T-cell (primary cell): ENCODE data around the gene GPS1. TPM values are rescaled to one million over a fixed set of nuclear protein-coding genes. Genes with fewer than 3 reads are reported as not detected.

Experiments
- ATAC-seq, 4 experiments: fragments of 200-7000 bp in 3 of 4; fragments of 150-1000 bp in 1 of 4; cut with Tn5 transposase; replicated peaks in 1 of 4; 1 replicate in 3 of 4; 2 replicates in 1 of 4; pipeline ENCODE4 v1.10.0; 2021; ENCODE audit warnings: moderate library complexity in 3 of 4, mild to moderate bottlenecking in 2 of 4, moderate number of reproducible peaks in 1 of 4
- CTCF ChIA-PET, 2 donors: fragments of 300-600 bp; sonication (Branson Sonifier 250); formaldehyde crosslinking; loops; one replicate each; lab custom pipeline; 2022; ENCODE audit warnings: antibody characterized with exemption in 2 of 2; lab: Charles Lee
- POLR2A ChIA-PET, 2 donors: fragments of 300-600 bp; sonication (Branson Sonifier 250); formaldehyde crosslinking; loops; one replicate each; lab custom pipeline; 2022; ENCODE audit warnings: antibody characterized with exemption in 2 of 2; lab: Charles Lee
- DNase-seq, 35 experiments: peaks; one replicate each; pipeline versions ENCODE4 v3.0.0 to v3.0.0-alpha.2; 2013 to 2023
- H3K27ac ChIP-seq: one replicate; pipeline ENCODE4 v1.5.1; 2013; ENCODE audit warnings: low read length
- H3K27me3 ChIP-seq, 2 experiments: replicated peaks in 1 of 2; 1 replicate in 1 of 2; 2 replicates in 1 of 2; pipeline versions ENCODE4 v1.6.1 to v1.7.0; 2013; ENCODE audit warnings: low read length in 1 of 2, mixed read lengths in 1 of 2; ENCODE audit not compliant: control insufficient read depth in 2 of 2, insufficient read depth in 2 of 2; ENCODE audit errors: extremely low read depth in 1 of 2
- H3K36me3 ChIP-seq, 2 donors: 1 replicate in 1 of 2; 2 replicates in 1 of 2; pipeline versions ENCODE4 v1.6.1 to v1.7.0; 2013; ENCODE audit warnings: low read length in 1 of 2; ENCODE audit not compliant: control insufficient read depth in 2 of 2, insufficient read depth in 1 of 2; ENCODE audit errors: extremely low read depth in 1 of 2
- H3K4me1 ChIP-seq, 2 experiments: 1 replicate in 1 of 2; 2 replicates in 1 of 2; pipeline versions ENCODE4 v1.6.1 to v1.7.0; 2013; ENCODE audit warnings: low read length in 2 of 2, mixed read lengths in 1 of 2; ENCODE audit not compliant: insufficient read depth in 2 of 2, control insufficient read depth in 1 of 2; ENCODE audit errors: extremely low read depth in 1 of 2
- H3K4me3 ChIP-seq, 2 donors: 1 replicate in 1 of 2; 2 replicates in 1 of 2; pipeline versions ENCODE4 v1.5.1 to v1.7.0; 2013; ENCODE audit warnings: mild to moderate bottlenecking in 2 of 2, low read length in 1 of 2, moderate library complexity in 1 of 2; ENCODE audit not compliant: control insufficient read depth in 1 of 2; ENCODE audit errors: extremely low read depth in 1 of 2
- H3K9me3 ChIP-seq: 2 replicates; pipeline ENCODE4 v1.7.0; 2013
- H3K27ac Mint-ChIP-seq, 2 donors: one replicate each; pipeline ENCODE4 v1.8.0; 2020 to 2021; ENCODE audit warnings: mild to moderate bottlenecking in 2 of 2, mixed read lengths in 2 of 2
- H3K27me3 Mint-ChIP-seq, 2 donors: one replicate each; pipeline ENCODE4 v1.8.0; 2021 to 2022; ENCODE audit warnings: mixed read lengths in 2 of 2
- H3K36me3 Mint-ChIP-seq: one replicate; pipeline ENCODE4 v1.8.0; 2021; ENCODE audit warnings: mixed read lengths
- H3K4me1 Mint-ChIP-seq, 3 donors: one replicate each; pipeline ENCODE4 v1.8.0; 2020 to 2022; ENCODE audit warnings: mixed read lengths in 3 of 3, mild to moderate bottlenecking in 1 of 3
- H3K4me3 Mint-ChIP-seq, 3 donors: one replicate each; pipeline ENCODE4 v1.8.0; 2020 to 2022; ENCODE audit warnings: mild to moderate bottlenecking in 3 of 3, mixed read lengths in 3 of 3, moderate library complexity in 3 of 3
- H3K9me3 Mint-ChIP-seq, 3 donors: one replicate each; pipeline ENCODE4 v1.8.0; 2020 to 2022; ENCODE audit warnings: mixed read lengths in 3 of 3
- WGBS: methylation state at CpG from one replicate; pipeline ENCODE4 v1.1.5; 2013; ENCODE audit warnings: missing lambda C conversion rate; ENCODE audit not compliant: insufficient coverage; 5-methylcytosine and 5-hydroxymethylcytosine counted together
- total RNA-seq, 35 experiments: library from RNA in 6 of 35; stranded (reverse) in 6 of 35; fragments of 120-200 nt in 1 of 35; gene quantifications; one replicate each; pipeline versions ENCODE4 v1.2.1 to v1.2.4 and lab custom pipeline; 2013 to 2026

GPS1 gene
- total RNA-seq, 5 donors from 2014 or later (not counting 1 experiment from before 2014, with no cell fraction given), result 75.3 to 117 (median 98.0) TPM

GRCh38 chr17:82022310-82022980 lies 29.3 kb upstream of the GPS1 start, which contains the start of gene CENPX:
Gene CENPX, minus strand, starts transcription at chr17:82022878. Its CDS starts 17 bp downstream, at chr17:82022861.
- no peak for ATAC-seq
- H3K27me3 Mint-ChIP-seq, result no peaks in the 10 kb centered on the region

GRCh38 chr17:82022981-82023446 lies 28.7 kb upstream of the GPS1 start, which contains the start of gene LRRC45:
Gene LRRC45, plus strand, starts transcription at chr17:82023305. Its CDS starts 339 bp downstream, at chr17:82023644.
- Histone ChIP-seq H3K27me3 (peaks cover 0 to 6% of the 10 kb centered on the region in 2 experiments), H3K9me3 (no peaks in the 10 kb centered on the region), H3K36me3 (peaks cover 0 to 13% of the 10 kb centered on the region in 2 donors), H3K4me1 (peaks cover 12 to 42% of the 10 kb centered on the region in 2 experiments), H3K27ac (no peak within 1 kb of the TSS), H3K4me3 (peak within 1 kb of the TSS; percentile 71 to 76)
- peaks cover 14 to 31% (median 19%) of the 10 kb centered on the region in 3 donors for H3K4me1 Mint-ChIP-seq
- POLR2A ChIA-PET, result interaction anchor here (0.5 to 0.7 kb wide), 4 partner anchors 15 to 340 kb away, joined by 3 to 6 read pairs (median 4); no protein-coding TSS in a partner anchor
- peak within 1 kb of the TSS in 1 of 2 donors; percentile 48 for H3K27ac Mint-ChIP-seq
- peak within 1 kb of the TSS; percentile 72 to 81 (median 80) for H3K4me3 Mint-ChIP-seq
- ATAC-seq (peak; percentile 92 to 94 (median 93)), DNase-seq (peak; percentile 98 to 100 (median 100))
- CTCF ChIA-PET, result interaction anchor here in 1 of 2 donors (0.7 to 4.3 kb wide), 4 partner anchors 15 to 126 kb away, joined by 4 to 26 read pairs (median 13); partner anchors contain the start of gene DCXR
- H3K27me3 Mint-ChIP-seq, result no peaks in the 10 kb centered on the region
- WGBS, result under 1% methylated on average over 42 of the region's 42 CpGs
- no peaks in the 10 kb centered on the region for H3K9me3 Mint-ChIP-seq
- no peaks in the 10 kb centered on the region for H3K36me3 Mint-ChIP-seq

More at GRCh38 chr17:82022310-82022980, 29.3 kb upstream of the GPS1 start, which contains the start of gene CENPX:
- Histone ChIP-seq H3K36me3 (peaks cover 0 to 11% of the 10 kb centered on the region in 2 donors), H3K4me1 (peaks cover 12 to 42% of the 10 kb centered on the region in 2 experiments), H3K27me3 (peaks cover 0 to 6% of the 10 kb centered on the region in 2 experiments), H3K27ac (peak within 1 kb of the TSS; percentile 4), H3K9me3 (no peaks in the 10 kb centered on the region), H3K4me3 (peak within 1 kb of the TSS; percentile 71 to 76)
- Mint-ChIP-seq H3K36me3 (no peaks in the 10 kb centered on the region), H3K27ac (peak within 1 kb of the TSS; percentile 39 to 48), H3K4me1 (peaks cover 14 to 31% (median 19%) of the 10 kb centered on the region in 3 donors), H3K4me3 (peak within 1 kb of the TSS; percentile 72 to 81 (median 80)), H3K9me3 (no peaks in the 10 kb centered on the region)
- ChIA-PET CTCF (interaction anchor here (0.7 to 4.3 kb wide), 5 partner anchors 15 to 125 kb away, joined by 4 to 26 read pairs (median 9); partner anchors contain the start of gene DCXR (in 1 of the 2)), POLR2A (interaction anchor here (0.5 to 0.7 kb wide), 5 partner anchors 15 to 1671 kb away, joined by 3 to 6 read pairs (median 4); no protein-coding TSS in a partner anchor)
- no peak for DNase-seq
- under 1% methylated on average over 62 of the region's 64 CpGs for WGBS

- Histone ChIP-seq H3K36me3 (peaks cover 0 to 13% of the 10 kb centered on the region in 2 donors), H3K4me3 (peak overlapping the region; percentile 67 to 74), H3K4me1 (peaks cover 12 to 42% of the 10 kb centered on the region in 2 experiments), H3K9me3 (no peaks in the 10 kb centered on the region), H3K27me3 (peaks cover 0 to 6% of the 10 kb centered on the region in 2 experiments), H3K27ac (no peak overlapping the region)
- no peak overlapping the region for H3K27ac Mint-ChIP-seq
- H3K4me1 Mint-ChIP-seq, result peaks cover 14 to 31% (median 19%) of the 10 kb centered on the region in 3 donors
- no peaks in the 10 kb centered on the region for H3K9me3 Mint-ChIP-seq
- CTCF ChIA-PET, result interaction anchor here in 1 of 2 donors (0.7 to 4.3 kb wide), 4 partner anchors 14 to 126 kb away, joined by 4 to 26 read pairs (median 13); partner anchors contain the start of gene DCXR
- H3K4me3 Mint-ChIP-seq, result peak overlapping the region; percentile 70 to 80 (median 72)
- peak in 2 of 4 experiments; percentile 0 to 2 for ATAC-seq
- DNase-seq, result peak in 5 of 35 experiments; percentile 12 to 34 (median 13)
- no peaks in the 10 kb centered on the region for H3K36me3 Mint-ChIP-seq
- H3K27me3 Mint-ChIP-seq, result no peaks in the 10 kb centered on the region
- 1% methylated on average over 46 of the region's 55 CpGs for WGBS
- POLR2A ChIA-PET, result no interaction called here
Observed at GRCh38 chr17:82023447-82024241, 28.1 kb upstream of the GPS1 start.

DNA sequence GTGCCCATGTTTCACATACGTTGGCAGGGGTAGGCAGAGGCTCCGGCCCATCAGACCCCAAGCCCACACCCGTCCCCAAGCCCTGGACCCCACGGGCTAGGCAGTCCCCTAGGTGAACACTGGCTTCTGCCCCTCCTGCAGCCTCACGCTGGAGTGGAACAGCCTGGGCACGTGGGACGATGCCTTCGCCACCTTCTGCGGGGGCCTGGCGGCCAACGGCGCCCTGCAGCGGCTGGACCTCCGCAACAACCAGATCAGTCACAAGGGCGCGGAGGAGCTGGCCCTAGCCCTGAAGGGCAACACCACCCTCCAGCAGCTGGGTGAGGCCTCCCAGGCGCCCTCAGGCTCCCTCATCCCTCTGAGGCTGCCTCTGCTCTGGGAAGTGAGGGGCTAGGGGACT lies 26.8 kb upstream of the GPS1 start:
- Mint-ChIP-seq H3K4me1 (peaks cover 19 to 34% (median 24%) of the 10 kb centered on the region in 3 donors), H3K27ac (no peak overlapping the region), H3K36me3 (no peaks in the 10 kb centered on the region), H3K9me3 (no peaks in the 10 kb centered on the region), H3K4me3 (no peak overlapping the region), H3K27me3 (no peaks in the 10 kb centered on the region)
- Histone ChIP-seq H3K9me3 (no peaks in the 10 kb centered on the region), H3K27ac (no peak overlapping the region), H3K4me1 (peaks cover 12 to 50% of the 10 kb centered on the region in 2 experiments), H3K27me3 (peaks cover 0 to 10% of the 10 kb centered on the region in 2 experiments), H3K36me3 (peaks cover 0 to 7% of the 10 kb centered on the region in 2 donors), H3K4me3 (no peak overlapping the region)
- ATAC-seq (no peak), DNase-seq (no peak)
- CTCF ChIA-PET, result no interaction called here
- 98% methylated on average over 14 of the region's 17 CpGs for WGBS
- POLR2A ChIA-PET, result no interaction called here

- no peak for ATAC-seq
- H3K4me1 ChIP-seq, result peaks cover 14 to 50% of the 10 kb centered on the region in 2 experiments
Observed at GRCh38 chr17:82025401-82026107, 26.1 kb upstream of the GPS1 start.

More at GRCh38 chr17:82025401-82026107, 26.1 kb upstream of the GPS1 start:
- H3K27ac ChIP-seq, result no peak overlapping the region
- no peak for DNase-seq
- H3K27me3 Mint-ChIP-seq, result no peaks in the 10 kb centered on the region
- ChIA-PET CTCF (no interaction called here), POLR2A (interaction anchor here in 1 of 2 donors (0.6 kb wide), 1 partner anchor 270 kb away, joined by 3 read pairs; no protein-coding TSS in a partner anchor)
- H3K9me3 Mint-ChIP-seq, result no peaks in the 10 kb centered on the region
- H3K9me3 ChIP-seq, result no peaks in the 10 kb centered on the region
- no peak overlapping the region for H3K4me3 ChIP-seq
- peak overlapping the region; percentile 4 to 42 (median 41) for H3K4me3 Mint-ChIP-seq
- H3K4me1 Mint-ChIP-seq, result peaks cover 19 to 36% (median 26%) of the 10 kb centered on the region in 3 donors
- peaks cover 0 to 11% of the 10 kb centered on the region in 2 experiments for H3K27me3 ChIP-seq
- H3K27ac Mint-ChIP-seq, result no peak overlapping the region
- H3K36me3 ChIP-seq, result peaks cover 0 to 7% of the 10 kb centered on the region in 2 donors
- WGBS, result 95% methylated on average over 25 of the region's 25 CpGs
- H3K36me3 Mint-ChIP-seq, result no peaks in the 10 kb centered on the region
